ENCODE measurements around the gene NENF.

- no peak for TF ChIP-seq CTCF (conservative IDR thresholded peaks at IDR 0.05 in 1 of 2, IDR thresholded peaks at IDR 0.05 in 1 of 2; ENCODE audit: extremely low read depth in 1 of 2, insufficient read depth in 1 of 2, low read depth in 1 of 2, low read length in 2 of 2)
- TF ChIP-seq EZH2 (IDR thresholded peaks at IDR 0.05; ENCODE audit: borderline replicate concordance, low read length), result no peak
Observed at GRCh38 chr1:212434992-212435391, 2.3 kb downstream of the NENF start.
